Measurements from ENCODE around the gene PRR22. TPM values are rescaled to one million over a fixed set of nuclear protein-coding genes. Genes with fewer than 3 reads are reported as not detected.

The PRR22 gene
- total and polyA plus RNA-seq, 2 experiments from 2014 or later = 0.13 to 2.9 TPM

DNA sequence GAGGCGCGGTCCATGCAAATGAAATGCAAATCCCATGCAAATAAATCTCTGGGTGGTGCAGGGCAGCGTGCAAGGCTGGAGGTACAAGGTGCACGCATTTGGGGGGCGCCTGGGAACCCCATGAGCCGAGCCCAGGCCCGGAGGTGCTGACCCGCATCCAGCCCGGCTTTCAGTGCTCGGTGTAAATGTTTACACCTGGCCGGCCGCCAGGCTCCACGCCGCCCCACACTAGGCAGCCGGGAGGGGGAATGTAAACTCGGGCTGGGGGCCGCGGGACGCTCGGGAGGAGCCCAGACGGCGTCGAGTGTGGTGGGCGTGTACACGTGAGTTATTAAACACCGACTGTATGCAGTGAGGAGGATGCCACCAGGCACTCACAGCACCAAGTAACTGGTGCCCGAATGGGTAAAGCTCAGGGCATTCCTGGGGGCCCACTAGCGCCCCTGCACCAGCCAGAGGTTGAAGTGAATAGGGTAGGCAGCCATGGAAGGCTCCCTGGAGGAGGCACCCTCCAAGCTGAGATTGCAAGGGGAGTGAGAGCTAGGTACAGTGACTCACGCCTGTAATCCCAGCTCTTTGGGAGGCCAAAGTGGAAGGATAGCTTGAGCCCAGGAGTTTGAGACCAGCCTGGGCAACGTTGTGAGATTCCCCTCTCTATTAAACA lies 37.8 kb upstream of the PRR22 start:
- no peaks in the 10 kb centered on the region for H3K9me3 ChIP-seq (ENCODE audit: low read depth)
- H3K4me3 ChIP-seq = no peak overlapping the region
- H2AFZ ChIP-seq = no peak overlapping the region
- no peak for DNase-seq (ENCODE audit: low spot score)
- no peaks in the 10 kb centered on the region for H3K79me2 ChIP-seq
- H3K9me2 ChIP-seq (replicated peaks; ENCODE audit: insufficient read depth) = no peaks in the 10 kb centered on the region
- H3K27ac ChIP-seq = no peak overlapping the region
- H4K20me1 ChIP-seq (ENCODE audit: insufficient read depth, poor library complexity, severe bottlenecking) = no peaks in the 10 kb centered on the region
- WGBS (ENCODE audit: low lambda C conversion rate, missing lambda C conversion rate) = 75% methylated on average over 28 of the region's 30 CpGs
- no peaks in the 10 kb centered on the region for H3K27me3 ChIP-seq
- H3K4me2 ChIP-seq = no peak overlapping the region
- no peak for TF ChIP-seq EZH2 (IDR thresholded peaks at IDR 0.05; ENCODE audit: borderline replicate concordance)
- no peaks in the 10 kb centered on the region for H3K36me3 ChIP-seq (replicated peaks; ENCODE audit: insufficient read depth, low read depth)
- peaks cover under 1% of the 10 kb centered on the region for H3K4me1 ChIP-seq (ENCODE audit: insufficient read depth)

- Histone ChIP-seq H3K4me2 (no peak overlapping the region), H3K27me3 (no peaks in the 10 kb centered on the region), H3K79me2 (no peaks in the 10 kb centered on the region), H3K4me1 (ENCODE audit: insufficient read depth) (no peaks in the 10 kb centered on the region), H3K4me3 (no peak overlapping the region), H3K27ac (no peak overlapping the region), H3K9me3 (ENCODE audit: low read depth) (no peaks in the 10 kb centered on the region), H3K9me2 (replicated peaks; ENCODE audit: insufficient read depth) (no peaks in the 10 kb centered on the region), H3K36me3 (replicated peaks; ENCODE audit: insufficient read depth, low read depth) (no peaks in the 10 kb centered on the region), H2AFZ (no peak overlapping the region), H4K20me1 (ENCODE audit: insufficient read depth, poor library complexity, severe bottlenecking) (no peaks in the 10 kb centered on the region)
- TF ChIP-seq EZH2 (IDR thresholded peaks at IDR 0.05; ENCODE audit: borderline replicate concordance) = no peak
- no peak for TF ChIP-seq EZH2phosphoT487 (IDR thresholded peaks at IDR 0.05; ENCODE audit: low read depth, severe bottlenecking, unreplicated experiment)
- TF ChIP-seq CTCF (IDR thresholded peaks at IDR 0.05; ENCODE audit: poor library complexity) = no peak
- 91% methylated on average over 8 of the region's 8 CpGs for WGBS (ENCODE audit: low lambda C conversion rate, missing lambda C conversion rate)
- DNase-seq (ENCODE audit: low spot score) = no peak
Measured at GRCh38 chr19:5821521-5822180, 37.1 kb upstream of the PRR22 start.

- Histone ChIP-seq H3K4me2 (no peak overlapping the region), H3K4me3 (no peak overlapping the region), H3K4me1 (ENCODE audit: insufficient read depth) (no peaks in the 10 kb centered on the region), H3K27me3 (no peaks in the 10 kb centered on the region), H2AFZ (no peak overlapping the region), H3K79me2 (no peaks in the 10 kb centered on the region), H3K9me3 (ENCODE audit: low read depth) (no peaks in the 10 kb centered on the region), H4K20me1 (ENCODE audit: insufficient read depth, poor library complexity, severe bottlenecking) (no peaks in the 10 kb centered on the region), H3K27ac (no peak overlapping the region), H3K9me2 (replicated peaks; ENCODE audit: insufficient read depth) (no peaks in the 10 kb centered on the region), H3K36me3 (replicated peaks; ENCODE audit: insufficient read depth, low read depth) (no peaks in the 10 kb centered on the region)
- DNase-seq (ENCODE audit: low spot score) = no peak
- WGBS (ENCODE audit: low lambda C conversion rate, missing lambda C conversion rate) = 78% methylated on average over 6 of the region's 6 CpGs
- TF ChIP-seq CTCF (IDR thresholded peaks at IDR 0.05; ENCODE audit: poor library complexity) (no peak), EZH2 (IDR thresholded peaks at IDR 0.05; ENCODE audit: borderline replicate concordance) (no peak), EZH2phosphoT487 (IDR thresholded peaks at IDR 0.05; ENCODE audit: low read depth, severe bottlenecking, unreplicated experiment) (no peak)
Measured at GRCh38 chr19:5820785-5821184, 36.2 kb upstream of the PRR22 start.

DNA sequence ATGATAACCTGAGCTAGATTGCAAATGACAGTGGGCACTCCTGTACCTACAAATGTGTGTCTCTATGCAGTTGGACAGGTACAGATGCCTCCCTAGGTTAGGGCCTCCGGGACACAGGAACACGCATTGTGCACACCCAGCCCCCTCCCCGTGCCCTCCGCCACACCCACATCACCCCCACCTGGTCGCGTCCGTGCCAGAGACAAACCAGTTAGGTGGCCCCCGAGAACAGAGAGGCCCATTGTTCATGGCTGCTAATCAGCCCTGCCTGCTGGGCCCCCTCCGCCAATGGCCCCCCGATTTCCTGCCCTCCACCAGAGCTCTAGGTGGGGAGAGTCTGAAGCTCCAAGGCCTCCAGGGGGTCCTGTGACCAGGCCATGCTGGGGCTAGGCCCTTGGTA lies 34.0 kb upstream of the PRR22 start:
- Histone ChIP-seq H3K9me3 (ENCODE audit: low read depth) (no peaks in the 10 kb centered on the region), H3K4me1 (ENCODE audit: insufficient read depth) (no peaks in the 10 kb centered on the region), H3K9me2 (replicated peaks; ENCODE audit: insufficient read depth) (no peaks in the 10 kb centered on the region), H3K27me3 (no peaks in the 10 kb centered on the region), H2AFZ (no peak overlapping the region), H3K79me2 (no peaks in the 10 kb centered on the region), H4K20me1 (ENCODE audit: insufficient read depth, poor library complexity, severe bottlenecking) (no peaks in the 10 kb centered on the region), H3K27ac (no peak overlapping the region), H3K4me3 (no peak overlapping the region), H3K4me2 (no peak overlapping the region), H3K36me3 (replicated peaks; ENCODE audit: insufficient read depth, low read depth) (no peaks in the 10 kb centered on the region)
- WGBS (ENCODE audit: low lambda C conversion rate, missing lambda C conversion rate) = 88% methylated on average over 10 of the region's 10 CpGs
- TF ChIP-seq EZH2 (IDR thresholded peaks at IDR 0.05; ENCODE audit: borderline replicate concordance) (no peak), CTCF (IDR thresholded peaks at IDR 0.05; ENCODE audit: poor library complexity) (no peak), EZH2phosphoT487 (IDR thresholded peaks at IDR 0.05; ENCODE audit: low read depth, severe bottlenecking, unreplicated experiment) (no peak)
- no peak for DNase-seq (ENCODE audit: low spot score)

Data from hepatocyte (in vitro differentiated cells).